Stimulated activated CD8-positive, alpha-beta memory T cell treated with anti-CD3 and anti-CD28 coated beads, Interleukin-7, amount 100 ng/mL, for 48 hours (primary cell): ENCODE data around the gene SF3A1.
"Not testable (repeated sequence)": the region's sequence is repeated elsewhere in the genome, so short reads cannot be mapped to it uniquely, and the experiment has no call there.

Source experiments
- DNase-seq, 2 donors: peaks; one replicate each; pipeline ENCODE4 v3.0.0-alpha.2; 2020; ENCODE audit warnings: low read depth in 1 of 2; ENCODE audit errors: extremely low read depth in 1 of 2

SF3A1 gene

DNA sequence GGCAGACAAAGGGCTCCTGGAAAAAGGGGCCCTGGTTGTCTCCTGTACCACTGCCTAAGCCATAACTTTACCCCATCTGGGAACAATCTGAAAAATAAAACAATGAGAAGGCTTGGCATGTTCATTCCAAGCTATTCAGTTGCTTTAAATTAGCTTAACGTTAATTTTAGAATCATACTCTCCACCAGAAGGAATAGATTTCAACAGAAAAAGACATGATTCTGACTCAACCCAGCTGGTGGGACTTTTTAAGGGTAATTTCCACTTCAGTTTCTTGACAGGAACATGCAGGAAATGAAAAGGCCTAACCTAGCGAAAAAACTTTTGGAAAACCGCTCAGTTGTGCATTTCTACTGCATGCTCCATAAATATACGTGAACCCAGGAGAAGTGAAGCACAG lies 7.9 kb downstream of the SF3A1 start:
- DNase-seq = no peak

DNA sequence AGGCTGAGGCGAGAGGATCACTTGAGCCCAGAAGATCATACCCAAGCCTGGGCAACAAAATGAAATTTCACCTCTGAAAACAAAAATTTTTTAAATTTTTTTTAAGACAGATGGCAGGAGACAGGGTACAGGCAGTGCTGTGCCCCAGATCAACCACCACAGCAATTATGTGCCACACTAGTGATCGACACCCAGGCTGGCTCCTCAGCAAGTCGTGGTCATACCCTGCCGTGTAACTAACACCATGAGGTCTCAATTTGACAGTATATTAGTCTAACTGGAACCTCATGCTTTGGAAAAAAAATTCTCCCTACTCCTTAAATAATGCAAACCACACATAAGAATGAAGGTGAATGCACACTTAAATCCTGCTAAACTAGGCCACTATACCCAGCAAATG lies 8.3 kb downstream of the SF3A1 start:
- DNase-seq = no peak

DNA sequence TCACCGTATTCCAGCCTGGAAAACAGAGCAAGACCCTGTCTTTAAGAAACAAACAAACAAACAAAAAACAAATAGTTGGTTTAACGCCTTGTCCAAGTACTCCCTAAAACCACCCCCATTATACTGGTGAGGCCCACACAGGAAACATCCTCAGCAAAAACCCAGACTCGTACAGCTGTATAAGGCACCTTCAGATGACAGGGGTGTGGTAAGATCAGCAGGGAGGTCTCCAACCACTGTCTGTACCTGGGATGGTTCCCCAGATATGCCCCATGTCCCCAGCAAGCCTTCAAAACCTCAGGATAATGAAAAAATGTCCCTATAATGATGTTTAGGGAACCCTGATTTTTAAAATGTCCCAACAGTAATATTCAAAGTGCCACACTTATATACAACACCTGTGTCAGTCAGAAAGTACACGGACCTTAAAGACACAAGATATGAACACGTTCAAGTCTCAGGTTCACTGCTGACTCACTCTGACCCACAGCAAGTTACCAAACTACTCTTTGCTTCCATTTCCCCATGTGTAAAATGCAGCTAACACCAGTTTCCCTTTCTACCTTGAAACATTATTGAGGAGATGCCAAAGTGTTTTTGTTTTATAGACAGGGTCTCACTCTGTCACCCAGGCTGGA lies 9.3 kb downstream of the SF3A1 start:
- DNase-seq = no peak

DNA sequence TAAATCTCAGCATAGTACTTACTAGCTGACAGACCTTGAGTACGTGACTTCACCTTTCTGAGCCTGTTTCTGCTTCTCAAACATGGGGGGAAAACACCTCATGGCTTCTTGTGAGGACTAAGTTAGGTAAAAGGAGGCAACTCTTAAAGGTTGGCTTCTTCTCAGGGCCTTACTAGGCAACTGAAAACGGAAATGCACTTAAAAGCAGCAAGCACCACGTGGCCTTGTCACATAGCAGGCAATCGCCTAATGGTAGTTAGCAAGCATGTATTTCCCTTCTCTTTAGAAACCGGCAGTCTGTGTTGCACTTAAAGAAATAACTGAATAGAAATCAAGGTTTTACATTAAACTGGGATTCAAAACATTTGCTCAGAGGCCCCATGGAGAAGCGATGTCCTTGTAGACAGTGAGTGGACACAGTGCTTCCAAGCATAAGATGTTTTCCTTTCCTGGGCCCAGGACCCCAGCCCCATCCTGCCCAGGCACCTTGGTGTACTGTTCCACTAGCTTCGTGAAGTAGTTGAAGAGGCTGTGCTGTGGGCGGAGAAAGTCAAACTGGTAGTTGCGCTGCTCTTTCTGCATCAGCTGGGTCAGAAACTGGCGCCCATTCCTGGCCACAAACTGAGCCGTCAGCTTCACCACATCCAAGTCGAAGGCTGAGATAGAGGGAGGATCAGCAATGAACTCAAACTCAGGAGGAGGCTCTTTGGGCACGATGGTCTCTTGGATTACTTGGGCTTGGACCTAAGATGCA lies 12.1 kb downstream of the SF3A1 start:
- no peak for DNase-seq

DNA sequence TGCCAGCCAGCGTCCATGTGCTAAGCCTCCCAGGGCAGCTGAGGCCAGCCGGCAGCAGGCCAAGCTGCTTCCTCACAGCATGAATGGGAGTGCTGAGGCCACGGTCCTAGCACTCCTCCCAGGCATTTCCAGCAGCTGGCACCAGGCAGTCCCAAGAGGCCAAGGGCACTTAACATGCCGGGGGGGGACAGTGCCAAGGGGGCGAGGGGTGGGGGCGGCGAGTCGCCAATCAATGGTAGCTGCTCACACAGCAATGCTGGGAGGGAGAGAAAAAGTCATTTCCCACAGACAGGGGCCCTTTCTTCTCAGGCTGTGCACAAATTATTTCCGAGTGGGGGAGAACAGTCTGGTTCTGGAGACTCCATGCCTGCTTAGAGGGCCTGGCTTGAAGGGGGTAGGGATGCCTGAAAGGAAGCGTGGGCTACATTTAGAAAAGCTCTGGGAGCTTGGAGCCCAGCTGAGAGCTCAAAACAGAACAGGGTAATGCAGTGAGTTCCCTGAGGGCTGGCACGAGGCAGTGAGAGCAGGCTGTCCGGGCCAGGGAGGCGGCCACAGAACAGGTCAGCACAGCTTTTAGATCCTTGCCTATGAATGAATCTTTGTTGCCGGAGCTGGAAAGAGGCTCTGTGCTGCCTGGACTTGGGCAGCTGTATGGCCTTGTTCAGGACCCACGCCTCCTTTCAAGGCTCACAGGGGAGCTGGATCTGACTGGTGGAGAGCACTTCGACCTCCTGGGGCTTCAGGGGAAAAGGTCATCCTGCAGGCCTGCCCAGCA lies 15.6 kb downstream of the SF3A1 start:
- no peak for DNase-seq

DNA sequence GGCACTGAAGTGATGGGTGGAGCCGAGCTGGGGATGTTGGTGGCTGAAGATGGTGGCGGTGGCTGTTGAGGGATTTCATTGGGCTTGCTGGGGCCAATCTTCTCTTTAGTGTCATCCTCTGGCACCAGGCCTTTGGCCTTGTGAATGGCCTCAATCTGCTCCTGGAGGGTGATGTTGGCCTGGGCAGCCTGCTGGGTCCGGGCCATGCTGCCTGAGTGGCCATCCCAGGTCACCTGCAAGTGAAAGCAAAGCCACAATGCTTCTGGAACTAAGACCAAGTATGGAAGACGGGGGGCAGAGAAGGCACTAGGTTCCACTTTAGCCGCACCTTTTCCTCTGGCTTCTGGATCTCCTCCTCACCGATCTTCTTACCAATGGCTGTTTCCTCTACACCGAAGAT lies 17.9 kb downstream of the SF3A1 start:
- no peak for DNase-seq

DNA sequence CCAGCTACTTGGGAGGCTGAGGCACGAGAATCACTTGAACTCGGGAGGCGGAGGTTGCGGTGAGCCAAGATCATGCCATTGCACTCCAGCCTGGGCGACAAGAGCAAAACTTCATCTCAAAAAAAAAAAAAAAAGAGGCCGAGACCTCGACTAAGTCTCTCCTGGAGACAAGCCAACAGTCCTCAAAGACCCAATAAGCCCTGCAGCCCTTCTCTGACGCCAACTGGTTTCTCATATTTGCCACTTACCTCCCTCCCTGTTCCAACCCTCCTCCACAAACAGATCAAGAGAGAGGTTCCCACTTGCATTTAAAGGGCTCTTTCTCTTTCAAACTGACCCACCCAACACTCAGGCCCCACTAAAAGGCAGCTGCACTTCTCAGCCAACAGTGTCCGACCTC lies 18.4 kb downstream of the SF3A1 start:
- DNase-seq = not testable (repeated sequence)

DNA sequence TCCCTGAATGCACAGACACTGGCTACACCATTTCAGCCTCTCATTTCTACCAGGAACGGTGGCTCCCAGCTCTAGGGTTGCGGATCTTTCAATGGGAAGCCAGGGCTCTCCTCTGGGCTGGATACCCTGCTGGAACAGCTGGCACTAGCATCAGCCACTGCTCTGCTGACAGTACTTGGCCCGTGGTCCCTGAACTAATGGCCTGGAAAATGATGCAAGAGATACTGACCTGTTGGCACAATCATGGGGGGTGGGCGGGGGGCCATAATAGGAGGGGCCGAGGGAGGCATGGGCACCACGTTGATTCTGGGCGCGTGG lies 19.3 kb downstream of the SF3A1 start:
- no peak for DNase-seq

DNA sequence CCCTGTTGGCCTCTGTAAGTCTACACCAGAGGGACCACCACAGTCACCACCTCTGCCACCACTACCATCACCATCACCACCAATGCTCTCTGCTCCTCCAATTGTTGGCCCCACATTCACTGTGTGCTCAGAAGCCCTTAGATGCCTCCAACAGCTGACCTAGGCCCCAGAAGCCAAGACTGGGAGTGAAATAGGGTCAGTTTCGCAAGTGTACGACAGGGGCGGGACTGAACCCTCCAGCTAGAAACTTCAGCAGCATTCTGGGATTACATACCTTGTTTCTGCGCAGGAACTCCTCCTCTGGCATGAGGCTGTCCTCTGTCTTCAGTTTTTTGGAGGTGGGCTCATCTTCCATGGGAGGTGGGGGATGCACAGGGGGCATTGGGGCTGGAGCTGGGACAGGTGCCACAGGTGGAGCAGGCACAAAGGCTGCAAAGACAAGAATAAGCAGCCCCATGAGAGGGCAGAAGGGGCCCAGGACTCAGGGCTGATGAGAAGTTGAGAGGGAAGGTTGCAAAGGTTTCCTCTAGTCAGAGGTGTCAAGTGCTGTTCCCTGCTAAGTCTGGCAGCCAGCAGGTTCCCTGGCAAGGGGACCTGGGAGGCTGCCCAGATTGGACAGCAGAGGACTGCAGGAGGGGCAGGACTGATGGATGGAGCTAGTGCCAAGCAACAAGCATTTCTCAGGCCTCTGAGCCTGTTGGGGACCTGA lies 19.8 kb downstream of the SF3A1 start:
- DNase-seq = no peak

DNA sequence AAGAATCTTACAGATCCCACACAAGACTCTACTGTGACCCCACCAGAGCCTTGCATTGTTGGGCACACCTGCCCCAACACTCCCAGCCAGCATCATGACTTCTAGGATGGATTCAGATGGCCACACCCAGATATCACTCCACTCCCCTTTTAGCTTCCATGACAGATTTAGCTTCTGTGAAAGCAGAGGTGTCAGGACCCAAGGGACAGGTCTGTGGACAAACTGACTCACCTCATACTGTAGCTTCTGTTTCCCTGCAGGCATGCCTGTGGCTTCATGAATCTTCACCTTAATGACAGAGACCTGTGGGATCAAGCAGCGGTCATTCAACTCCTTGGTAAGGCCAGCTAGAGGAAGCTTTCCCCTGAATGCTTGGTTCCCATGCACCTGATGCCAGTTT lies 21.5 kb downstream of the SF3A1 start:
- no peak for DNase-seq

DNA sequence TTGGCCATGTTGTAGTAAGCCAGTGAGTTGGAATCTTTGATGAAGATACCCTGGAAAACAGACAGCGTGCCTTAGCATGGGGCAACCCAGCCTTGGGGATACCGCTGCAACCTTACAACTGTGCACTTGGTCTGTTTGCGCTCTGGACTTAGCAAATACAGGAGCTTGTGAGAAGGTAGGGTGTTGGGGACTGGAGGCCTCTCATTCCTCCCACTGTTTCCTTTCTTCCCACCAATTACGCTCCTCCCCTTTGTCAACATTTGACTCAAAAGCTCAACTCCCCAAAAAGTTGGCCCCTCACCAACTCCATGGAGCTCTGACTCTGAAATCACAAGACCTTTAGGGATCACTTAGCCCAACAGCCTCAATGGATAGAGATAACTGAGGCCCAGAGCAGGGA lies 22.0 kb downstream of the SF3A1 start:
- no peak for DNase-seq

DNA sequence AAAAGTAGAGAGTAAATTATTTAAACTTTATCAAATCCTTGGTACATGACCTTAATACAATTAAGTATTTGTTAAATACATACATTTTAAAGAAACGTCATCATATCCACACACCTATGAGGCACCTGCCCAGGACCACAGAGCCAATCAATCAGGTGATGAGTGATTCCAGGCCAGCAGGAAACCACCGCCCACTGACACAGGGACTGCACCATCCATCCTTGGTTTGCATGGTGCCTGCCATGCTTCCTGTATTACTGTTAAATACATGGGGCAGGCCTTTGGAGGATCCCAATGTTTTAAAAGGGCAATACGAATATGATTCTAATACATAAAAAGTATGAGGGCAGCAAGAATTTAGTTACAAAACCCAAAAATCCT lies 23.0 kb downstream of the SF3A1 start:
- DNase-seq = no peak

DNA sequence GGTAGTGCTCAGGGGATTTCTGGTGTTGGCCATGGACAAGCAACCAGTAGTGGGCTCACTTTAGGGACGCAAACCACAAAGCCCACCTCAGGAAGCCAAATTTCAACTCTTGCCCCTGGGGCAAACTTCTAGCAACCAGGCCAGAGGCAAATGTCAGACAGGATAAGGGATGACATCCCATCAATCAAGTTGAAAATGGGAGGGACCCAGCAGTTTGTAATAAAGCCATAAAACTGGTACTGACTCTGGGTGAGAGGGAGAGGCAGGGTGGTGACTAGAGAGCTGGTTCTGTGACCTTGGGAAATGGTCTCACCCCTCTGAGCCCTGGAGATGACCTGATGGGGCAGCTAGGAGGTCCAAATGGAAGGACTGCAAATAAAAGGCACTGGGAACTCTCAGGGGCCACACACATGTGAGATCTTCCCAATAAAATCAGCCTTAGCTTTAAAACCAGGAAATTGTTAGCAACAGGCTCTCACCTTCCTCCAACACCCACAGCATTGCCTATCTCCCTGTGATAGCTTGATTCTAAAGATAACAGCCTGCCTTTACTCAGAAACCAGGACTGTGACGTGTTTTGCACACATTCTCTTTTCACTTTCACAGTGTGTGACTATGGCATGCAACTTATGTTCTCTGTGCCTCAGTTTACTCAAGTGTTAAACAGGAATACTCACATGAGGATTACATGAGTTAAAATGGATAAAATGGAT lies 23.5 kb downstream of the SF3A1 start:
- DNase-seq = no peak

DNA sequence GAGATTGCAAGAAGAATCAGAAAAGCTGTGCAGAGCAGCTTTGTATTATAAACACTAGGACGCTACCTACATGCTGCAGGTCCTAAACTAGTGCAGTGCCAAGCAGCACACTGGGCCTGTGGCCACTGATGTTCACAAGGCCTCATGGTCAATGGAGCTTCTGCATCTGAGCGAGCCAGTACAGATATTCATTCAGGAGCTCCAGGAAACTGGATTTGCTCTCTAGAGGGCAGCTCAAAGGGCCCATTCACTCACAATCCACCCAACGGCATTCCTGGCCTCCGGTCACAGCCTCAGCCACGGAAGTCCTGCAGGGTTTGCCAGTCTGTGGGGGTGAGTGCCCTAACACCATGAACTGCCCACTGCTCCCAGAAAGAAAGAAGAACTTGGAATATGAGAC lies 24.1 kb downstream of the SF3A1 start:
- DNase-seq = no peak

DNA sequence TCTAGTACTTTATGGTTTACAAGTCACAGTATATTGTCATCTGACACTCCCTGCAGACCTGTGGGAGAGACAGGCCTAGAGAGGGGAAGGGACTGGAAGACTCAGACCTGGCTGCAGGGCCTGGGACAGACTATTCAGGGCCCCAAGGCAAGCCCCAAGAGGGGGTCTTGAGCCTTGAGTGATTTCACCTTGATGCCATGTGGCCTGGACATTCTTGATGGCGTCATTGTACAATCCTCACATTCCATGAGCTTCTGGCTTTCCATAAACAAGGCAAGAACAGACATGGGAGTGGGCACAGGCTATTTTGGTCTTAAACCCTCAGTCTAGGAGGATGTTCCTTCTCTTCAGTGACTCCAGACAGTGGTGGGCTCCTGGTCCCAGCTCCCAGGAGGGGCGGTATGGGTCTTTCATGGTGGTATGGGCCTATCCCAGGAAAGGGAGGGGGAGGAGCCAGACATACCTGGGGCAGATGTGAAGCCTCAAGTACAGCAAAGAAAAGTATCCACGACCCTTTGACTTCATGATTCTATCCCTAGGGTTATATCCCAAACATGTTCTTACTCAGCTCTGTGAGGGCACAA lies 28.1 kb downstream of the SF3A1 start:
- DNase-seq = no peak

DNA sequence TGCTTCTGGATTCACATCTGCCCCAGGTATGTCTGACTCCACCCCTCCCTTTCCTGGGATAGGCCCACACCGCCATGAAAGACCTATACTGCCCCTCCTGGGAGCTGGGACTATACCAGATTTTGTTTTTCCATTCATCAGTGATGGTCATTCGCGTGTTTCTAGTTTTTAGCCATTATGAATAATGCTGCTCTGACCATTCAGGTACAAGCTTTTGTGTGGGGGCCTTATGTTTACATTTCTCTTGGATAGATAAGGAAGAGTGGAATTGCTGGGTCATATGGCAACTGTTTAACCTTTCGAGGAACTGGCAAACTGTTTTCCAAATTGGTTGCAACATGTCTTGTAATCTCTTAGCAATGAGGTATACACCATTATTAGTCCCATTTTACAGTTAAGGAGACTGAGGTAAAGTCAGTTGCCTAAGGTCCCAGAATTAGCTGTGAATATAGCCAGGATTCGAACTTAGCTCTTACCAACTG lies 28.8 kb downstream of the SF3A1 start:
- DNase-seq = no peak

DNA sequence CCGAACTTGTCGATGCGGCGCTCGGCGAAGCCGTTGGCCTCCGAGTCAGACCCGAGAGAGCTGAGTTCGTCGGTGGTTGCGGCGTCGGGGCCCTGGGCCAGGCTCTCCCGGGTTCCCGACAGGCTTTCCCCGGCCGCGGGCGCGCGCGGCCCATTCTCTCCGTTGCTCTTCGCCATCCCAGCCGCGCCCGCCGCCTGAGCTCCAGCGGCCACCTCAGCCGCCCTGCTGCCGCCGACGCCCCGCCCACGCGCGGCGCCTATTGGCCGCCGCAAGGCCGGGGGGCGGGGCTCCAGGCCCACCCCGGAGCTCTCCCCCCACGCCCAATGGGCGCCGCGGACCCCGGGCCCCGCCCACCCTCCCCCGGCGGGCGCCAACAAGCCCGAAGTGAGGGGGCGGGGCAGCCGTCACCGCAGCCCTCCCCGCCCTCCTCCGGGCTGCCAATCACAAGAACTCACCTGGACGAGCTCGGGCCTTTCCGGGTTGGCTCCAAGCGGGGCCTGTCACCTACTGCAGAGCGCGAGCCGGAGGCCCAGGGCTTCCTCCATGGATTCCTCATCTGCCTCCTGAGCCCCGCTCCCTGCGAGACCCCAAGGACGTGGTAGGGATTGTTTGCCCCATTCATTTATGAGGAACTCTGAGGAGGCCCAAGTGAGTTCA lies 29.9 kb downstream of the SF3A1 start, which contains the start of gene TBC1D10A:
Gene TBC1D10A (minus strand): TSS at position 236 of the 657 bp plus-strand sequence. CDS start 60 bp downstream, at position 176.
- DNase-seq = peak; percentile 88 to 89

DNA sequence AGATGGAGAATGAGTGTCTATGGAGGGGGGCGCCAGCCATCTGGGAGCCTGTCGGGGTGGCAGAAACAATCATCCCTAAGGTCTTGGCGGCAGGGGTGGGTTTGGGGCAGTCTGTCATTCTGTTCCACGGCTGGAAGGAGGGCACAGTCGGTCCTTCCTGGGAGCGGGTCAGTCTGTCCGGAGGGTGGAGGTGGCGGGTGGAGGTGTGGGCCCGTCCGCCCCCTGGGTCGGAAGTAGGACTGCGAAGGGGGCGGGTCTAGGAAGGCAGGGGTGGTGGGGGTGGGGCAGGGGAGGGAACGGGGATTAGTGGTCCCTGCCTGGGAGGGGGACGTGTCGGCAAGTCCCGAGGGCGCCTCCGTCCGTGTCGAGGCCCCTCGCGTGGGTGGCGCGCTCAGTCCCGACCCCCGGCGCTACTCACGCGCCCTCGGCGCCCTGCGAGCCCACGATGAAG lies 30.4 kb downstream of the SF3A1 start:
- no peak for DNase-seq

DNA sequence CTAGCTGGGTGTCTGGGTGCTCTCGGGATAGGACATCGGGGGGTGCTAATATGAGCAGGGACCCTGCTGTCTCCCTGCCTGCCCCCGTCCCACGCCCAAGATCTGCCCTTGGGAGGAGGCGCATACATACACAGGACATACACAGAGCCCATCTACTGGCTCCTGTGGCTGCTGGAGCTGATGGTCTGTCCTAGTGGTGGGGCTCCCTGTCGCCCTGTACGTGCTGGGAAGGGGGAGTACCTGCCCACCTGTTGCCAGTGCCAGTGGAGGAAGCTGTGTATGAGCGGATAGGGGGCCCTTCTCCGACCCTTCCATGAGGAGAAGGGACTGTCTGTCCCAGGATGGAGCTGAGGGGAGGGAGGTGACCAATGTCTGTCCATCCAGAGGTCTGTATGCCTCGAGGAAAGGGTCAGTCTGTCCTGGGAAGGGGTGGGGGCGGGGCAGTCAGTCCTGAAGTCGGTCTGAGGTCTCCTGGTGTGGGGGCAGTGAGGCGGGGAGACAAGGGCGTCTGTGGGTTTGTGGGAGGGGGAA lies 30.9 kb downstream of the SF3A1 start:
- no peak for DNase-seq
